ENCODE measurements around the gene URB2. TPM values are rescaled to one million over a fixed set of nuclear protein-coding genes. Genes with fewer than 3 reads are reported as not detected.

Gene URB2
- total RNA-seq, 1 experiment from 2014 or later, result 25.2 TPM

- H3K27me3 Mint-ChIP-seq (ENCODE audit: unreplicated experiment), result no peaks in the 10 kb centered on the region
- H3K36me3 Mint-ChIP-seq (ENCODE audit: insufficient read depth, unreplicated experiment), result peaks cover 36% of the 10 kb centered on the region
- DNase-seq, result no peak
- no peak for TF ChIP-seq CTCF (IDR thresholded peaks at IDR 0.05; ENCODE audit: unreplicated experiment)
- intact Hi-C loops (cut with micrococcal nuclease; ENCODE audit: unreplicated experiment), result no loop called here
- no TSS peak for BruUV-seq (replicated peaks)
- CTCF ChIA-PET, result no interaction called here
- no peaks in the 10 kb centered on the region for H3K9me3 Mint-ChIP-seq (ENCODE audit: low read depth, unreplicated experiment)
- no peak overlapping the region for H3K4me3 Mint-ChIP-seq (ENCODE audit: low read depth, unreplicated experiment)
- no peaks in the 10 kb centered on the region for H3K4me1 Mint-ChIP-seq (ENCODE audit: low read depth, unreplicated experiment)
- H3K27ac Mint-ChIP-seq (ENCODE audit: unreplicated experiment), result no peak overlapping the region
Observed at GRCh38 chr1:229651546-229651945, 25.5 kb downstream of the URB2 start.

- H3K9me3 Mint-ChIP-seq (ENCODE audit: low read depth, unreplicated experiment), result no peaks in the 10 kb centered on the region
- H3K27ac Mint-ChIP-seq (ENCODE audit: unreplicated experiment), result no peak overlapping the region
- H3K27me3 Mint-ChIP-seq (ENCODE audit: unreplicated experiment), result no peaks in the 10 kb centered on the region
- BruUV-seq (replicated peaks), result no TSS peak
- peaks cover 32% of the 10 kb centered on the region for H3K36me3 Mint-ChIP-seq (ENCODE audit: insufficient read depth, unreplicated experiment)
- intact Hi-C loops (cut with micrococcal nuclease; ENCODE audit: unreplicated experiment), result no loop called here
- DNase-seq, result no peak
- CTCF ChIA-PET, result no interaction called here
- TF ChIP-seq CTCF (IDR thresholded peaks at IDR 0.05; ENCODE audit: unreplicated experiment), result no peak
- no peaks in the 10 kb centered on the region for H3K4me1 Mint-ChIP-seq (ENCODE audit: low read depth, unreplicated experiment)
- H3K4me3 Mint-ChIP-seq (ENCODE audit: low read depth, unreplicated experiment), result no peak overlapping the region
Observed at GRCh38 chr1:229653420-229653819, 27.4 kb downstream of the URB2 start.

- no peak overlapping the region for H3K27ac Mint-ChIP-seq (ENCODE audit: unreplicated experiment)
- no peak overlapping the region for H3K4me3 Mint-ChIP-seq (ENCODE audit: low read depth, unreplicated experiment)
- peaks cover 35% of the 10 kb centered on the region for H3K36me3 Mint-ChIP-seq (ENCODE audit: insufficient read depth, unreplicated experiment)
- no peak for TF ChIP-seq CTCF (IDR thresholded peaks at IDR 0.05; ENCODE audit: unreplicated experiment)
- intact Hi-C loops (cut with micrococcal nuclease; ENCODE audit: unreplicated experiment), result no loop called here
- H3K27me3 Mint-ChIP-seq (ENCODE audit: unreplicated experiment), result no peaks in the 10 kb centered on the region
- no peak for DNase-seq
- CTCF ChIA-PET, result no interaction called here
- H3K9me3 Mint-ChIP-seq (ENCODE audit: low read depth, unreplicated experiment), result no peaks in the 10 kb centered on the region
- no TSS peak for BruUV-seq (replicated peaks)
- no peaks in the 10 kb centered on the region for H3K4me1 Mint-ChIP-seq (ENCODE audit: low read depth, unreplicated experiment)
Observed at GRCh38 chr1:229655781-229656180, 29.7 kb downstream of the URB2 start.

GRCh38 chr1:229657993-229658755 lies 32.1 kb downstream of the URB2 start:
- Mint-ChIP-seq H3K27ac (ENCODE audit: unreplicated experiment) (no peak overlapping the region), H3K4me3 (ENCODE audit: low read depth, unreplicated experiment) (no peak overlapping the region), H3K27me3 (ENCODE audit: unreplicated experiment) (no peaks in the 10 kb centered on the region), H3K9me3 (ENCODE audit: low read depth, unreplicated experiment) (no peaks in the 10 kb centered on the region), H3K4me1 (ENCODE audit: low read depth, unreplicated experiment) (no peaks in the 10 kb centered on the region), H3K36me3 (ENCODE audit: insufficient read depth, unreplicated experiment) (peaks cover 43% of the 10 kb centered on the region)
- intact Hi-C loops (cut with micrococcal nuclease; ENCODE audit: unreplicated experiment), result no loop called here
- CTCF ChIA-PET, result interaction anchor here (0.7 kb wide), 1 partner anchor 9 kb away, joined by 3 read pairs; no protein-coding TSS in a partner anchor
- no peak for DNase-seq
- no peak for TF ChIP-seq CTCF (IDR thresholded peaks at IDR 0.05; ENCODE audit: unreplicated experiment)
- no TSS peak for BruUV-seq (replicated peaks)
